ENCODE measurements around the gene EIF2A. TPM values are rescaled to one million over a fixed set of nuclear protein-coding genes. Genes with fewer than 3 reads are reported as not detected.
"Not testable (repeated sequence)": the region's sequence is repeated elsewhere in the genome, so short reads cannot be mapped to it uniquely, and the experiment has no call there.

Gene EIF2A
- 208 and 305 TPM in 2 replicates for total RNA-seq (2014; rRNA removed; shearing (Covaris generic); ENCODE audit: low replicate concordance)

GRCh38 chr3:150546226-150547044 lies at the start of gene EIF2A, which contains the start of gene SERP1:
TSS of gene EIF2A (plus strand) at chr3:150546787. CDS start at chr3:150546803, 16 bp downstream.
TSS of gene SERP1 (minus strand) at chr3:150546496. CDS start at chr3:150546135, 361 bp downstream.
- H3K9me3 ChIP-seq, result no peaks in the 10 kb centered on the region
- peaks cover 73% of the 10 kb centered on the region for H3K36me3 ChIP-seq
- peak within 1 kb of the TSS; percentile 98 for H3K4me3 ChIP-seq
- peak; percentile 99 for DNase-seq
- no peaks in the 10 kb centered on the region for H3K27me3 ChIP-seq

DNA sequence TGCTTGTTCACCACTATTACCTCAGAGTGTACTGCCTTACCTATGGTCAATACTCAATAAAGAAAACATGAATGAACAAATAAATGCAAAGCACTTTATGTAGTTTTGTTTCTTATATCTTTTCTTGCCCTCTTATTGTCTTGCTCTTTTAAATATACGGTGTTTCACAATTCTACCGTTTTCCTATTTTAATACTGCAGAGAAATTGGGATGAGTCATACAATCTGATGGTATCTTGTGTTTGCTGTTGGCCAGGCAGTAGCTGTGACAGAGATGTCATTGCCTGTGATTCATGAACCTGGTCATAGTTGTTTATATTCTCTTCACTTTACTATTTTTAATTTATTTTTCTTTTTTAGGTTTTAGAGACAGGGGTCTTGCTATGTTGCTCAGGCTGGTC lies 48.6 kb upstream of the EIF2A start:
- Histone ChIP-seq H3K9me3 (peaks cover 21% of the 10 kb centered on the region), H3K27me3 (no peaks in the 10 kb centered on the region), H3K4me3 (no peak overlapping the region), H3K36me3 (peaks cover 19% of the 10 kb centered on the region)
- DNase-seq, result peak; percentile 11

- Histone ChIP-seq H3K36me3 (peaks cover 19% of the 10 kb centered on the region), H3K9me3 (peaks cover 21% of the 10 kb centered on the region)
- H3K4me3 ChIP-seq, DNase-seq, H3K27me3 ChIP-seq: not testable (repeated sequence)
Measured at GRCh38 chr3:150500960-150501359, 45.6 kb upstream of the EIF2A start.

- H3K9me3 ChIP-seq, result peaks cover 24% of the 10 kb centered on the region
- peaks cover 16% of the 10 kb centered on the region for H3K36me3 ChIP-seq
- no peaks in the 10 kb centered on the region for H3K27me3 ChIP-seq
- no peak overlapping the region for H3K4me3 ChIP-seq
- DNase-seq, result no peak
Measured at GRCh38 chr3:150503402-150504099, 43.0 kb upstream of the EIF2A start.

DNA sequence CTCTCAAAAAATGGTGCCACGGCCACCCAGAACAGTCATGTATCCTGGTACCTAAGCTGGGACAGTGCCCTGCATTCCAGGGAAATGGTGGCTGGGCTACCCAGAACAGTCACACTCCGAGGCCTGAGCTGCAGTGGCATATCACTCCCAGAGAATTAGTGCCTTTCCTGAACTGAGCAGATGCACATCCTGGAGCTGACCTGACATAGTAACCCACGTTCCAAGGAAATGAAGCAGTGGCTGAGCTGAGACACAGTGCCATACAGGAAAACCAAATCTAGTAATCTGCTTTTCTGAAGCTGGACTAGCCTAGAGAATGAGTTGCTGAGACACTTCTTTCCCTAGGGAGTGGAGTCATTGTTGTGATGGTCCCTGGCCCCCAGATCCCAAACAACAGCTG lies 42.1 kb upstream of the EIF2A start:
- no peak for DNase-seq
- H3K36me3 ChIP-seq, result peaks cover 16% of the 10 kb centered on the region
- H3K27me3 ChIP-seq, result no peaks in the 10 kb centered on the region
- peaks cover 24% of the 10 kb centered on the region for H3K9me3 ChIP-seq
- no peak overlapping the region for H3K4me3 ChIP-seq

DNA sequence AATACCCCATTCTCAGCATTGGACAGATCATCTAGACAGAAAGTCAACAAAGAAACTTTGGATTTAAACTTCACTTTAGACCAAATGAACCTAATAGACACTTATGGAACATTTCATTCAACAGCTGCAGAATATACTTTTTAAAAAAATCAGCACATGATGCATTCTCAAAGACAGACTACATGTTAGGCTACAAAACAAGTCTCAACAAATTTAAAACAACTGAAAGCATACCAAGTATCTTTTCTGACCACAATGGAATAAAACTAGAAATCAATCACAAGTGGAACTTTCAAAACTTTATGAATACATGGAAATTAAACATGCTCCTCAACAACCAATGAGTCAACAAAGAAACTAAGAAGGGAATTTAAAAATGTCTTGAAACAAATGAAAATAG lies 38.2 kb upstream of the EIF2A start:
- Histone ChIP-seq H3K27me3 (no peaks in the 10 kb centered on the region), H3K4me3 (no peak overlapping the region), H3K36me3 (no peaks in the 10 kb centered on the region), H3K9me3 (peaks cover 4% of the 10 kb centered on the region; the same call in 1 of the 2 replicates)
- no peak for DNase-seq

DNA sequence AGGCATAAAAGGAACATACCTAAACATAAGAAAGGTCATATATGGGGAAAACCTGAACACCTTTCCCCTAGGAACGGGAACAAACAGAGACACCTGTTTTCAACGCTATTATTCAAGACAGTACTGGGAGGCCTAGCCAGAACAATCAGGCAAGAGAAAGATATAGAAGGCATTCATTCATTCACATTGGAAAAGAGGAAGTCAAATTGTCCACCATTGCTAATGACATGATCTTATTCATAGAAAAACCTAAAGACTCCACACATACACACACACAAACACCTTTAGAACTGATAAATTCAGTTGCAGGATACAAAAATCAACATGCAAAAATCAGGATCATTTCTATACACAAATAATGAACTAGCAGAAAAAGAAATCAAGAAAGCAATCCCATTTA lies 36.8 kb upstream of the EIF2A start:
- no peak overlapping the region for H3K4me3 ChIP-seq
- peaks cover 4% of the 10 kb centered on the region; the same call in 1 of the 2 replicates for H3K9me3 ChIP-seq
- DNase-seq, result no peak
- H3K36me3 ChIP-seq, result no peaks in the 10 kb centered on the region
- no peaks in the 10 kb centered on the region for H3K27me3 ChIP-seq

- H3K36me3 ChIP-seq, result no peaks in the 10 kb centered on the region
- peaks cover 5% of the 10 kb centered on the region; the same call in 1 of the 2 replicates for H3K9me3 ChIP-seq
- H3K27me3 ChIP-seq, result no peaks in the 10 kb centered on the region
- H3K4me3 ChIP-seq, result no peak overlapping the region
- no peak for DNase-seq
Measured at GRCh38 chr3:150511122-150511821, 35.3 kb upstream of the EIF2A start.

GRCh38 chr3:150515210-150515609 lies 31.4 kb upstream of the EIF2A start:
- no peak overlapping the region for H3K4me3 ChIP-seq
- DNase-seq, result no peak
- H3K9me3 ChIP-seq, result peaks cover 3% of the 10 kb centered on the region; the same call in 1 of the 2 replicates
- no peaks in the 10 kb centered on the region for H3K27me3 ChIP-seq
- no peaks in the 10 kb centered on the region for H3K36me3 ChIP-seq

- Histone ChIP-seq H3K4me3 (no peak overlapping the region), H3K36me3 (no peaks in the 10 kb centered on the region), H3K27me3 (no peaks in the 10 kb centered on the region), H3K9me3 (peaks cover 3% of the 10 kb centered on the region; the same call in 1 of the 2 replicates)
- DNase-seq, result no peak
Measured at GRCh38 chr3:150519026-150519425, 27.6 kb upstream of the EIF2A start.

DNA sequence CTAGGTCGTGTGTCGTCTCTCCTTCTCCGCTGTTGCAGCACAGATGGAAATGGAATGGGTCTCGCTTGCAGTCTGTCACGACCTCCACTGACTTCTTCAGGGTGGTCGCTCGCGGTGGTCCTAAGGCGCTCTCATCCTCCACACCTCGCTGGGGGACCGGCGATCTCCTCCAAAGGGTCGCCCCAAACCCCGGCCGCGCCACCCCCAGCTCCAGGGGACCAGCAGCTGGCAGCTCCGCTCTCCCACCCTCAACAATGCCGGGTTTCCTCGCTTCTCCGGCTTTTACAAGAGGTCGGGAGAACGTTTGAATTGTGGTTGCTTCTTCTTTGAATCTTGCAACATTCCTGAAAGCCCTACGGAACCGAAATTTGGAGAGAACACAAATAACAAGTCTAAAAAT lies 26.2 kb upstream of the EIF2A start:
- Histone ChIP-seq H3K9me3 (0 out of 2 replicates have a peak, but pooled peaks cover 2% of the 10 kb centered on the region), H3K36me3 (no peaks in the 10 kb centered on the region), H3K4me3 (peak overlapping the region; percentile 49), H3K27me3 (no peaks in the 10 kb centered on the region)
- no peak for DNase-seq

DNA sequence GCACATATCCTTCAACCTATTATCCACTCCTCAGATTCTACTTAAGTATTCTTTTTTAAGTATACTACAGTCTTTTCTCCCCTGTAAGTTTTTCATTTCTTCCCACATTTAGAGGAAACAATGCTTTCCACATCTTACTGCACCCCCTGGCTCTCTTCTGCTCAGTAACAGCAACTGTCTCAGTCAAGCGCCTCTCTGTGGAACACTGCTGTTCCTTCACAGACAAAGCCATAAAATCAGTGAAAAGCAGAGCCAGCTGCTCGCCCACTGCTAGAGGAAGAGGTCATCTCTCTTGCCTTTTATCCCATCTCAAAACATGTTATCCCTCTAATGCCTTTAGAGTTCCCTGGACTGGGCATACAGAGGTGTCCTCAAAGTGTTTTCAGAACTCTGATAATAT lies 25.1 kb upstream of the EIF2A start:
- Histone ChIP-seq H3K27me3 (no peaks in the 10 kb centered on the region), H3K9me3 (0 out of 2 replicates have a peak, but pooled peaks cover 2% of the 10 kb centered on the region), H3K36me3 (no peaks in the 10 kb centered on the region), H3K4me3 (peak overlapping the region; percentile 49; the same call in 1 of the 2 replicates)
- peak; percentile 17 for DNase-seq

DNA sequence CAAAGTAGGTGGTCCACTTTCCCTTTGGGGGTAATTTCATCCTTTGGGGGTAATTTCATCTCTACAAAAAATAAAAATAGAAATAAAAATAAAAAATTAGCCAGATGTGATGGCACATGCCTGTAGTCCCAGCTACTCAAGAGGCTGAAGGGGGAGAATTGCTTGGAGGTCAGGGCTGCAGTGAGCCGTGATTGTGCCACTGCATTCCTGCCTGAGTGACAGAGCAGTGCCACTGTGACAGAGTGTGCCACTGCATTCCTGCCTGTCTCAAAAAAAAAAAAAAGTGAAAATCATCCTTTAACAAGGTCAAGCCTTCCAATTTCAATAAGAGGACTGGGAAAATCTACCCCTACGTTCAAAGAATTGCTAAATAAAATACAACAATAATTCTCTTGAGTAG lies 23.0 kb upstream of the EIF2A start:
- Histone ChIP-seq H3K9me3 (no peaks in the 10 kb centered on the region), H3K27me3 (no peaks in the 10 kb centered on the region), H3K36me3 (no peaks in the 10 kb centered on the region), H3K4me3 (no peak overlapping the region)
- no peak for DNase-seq

DNA sequence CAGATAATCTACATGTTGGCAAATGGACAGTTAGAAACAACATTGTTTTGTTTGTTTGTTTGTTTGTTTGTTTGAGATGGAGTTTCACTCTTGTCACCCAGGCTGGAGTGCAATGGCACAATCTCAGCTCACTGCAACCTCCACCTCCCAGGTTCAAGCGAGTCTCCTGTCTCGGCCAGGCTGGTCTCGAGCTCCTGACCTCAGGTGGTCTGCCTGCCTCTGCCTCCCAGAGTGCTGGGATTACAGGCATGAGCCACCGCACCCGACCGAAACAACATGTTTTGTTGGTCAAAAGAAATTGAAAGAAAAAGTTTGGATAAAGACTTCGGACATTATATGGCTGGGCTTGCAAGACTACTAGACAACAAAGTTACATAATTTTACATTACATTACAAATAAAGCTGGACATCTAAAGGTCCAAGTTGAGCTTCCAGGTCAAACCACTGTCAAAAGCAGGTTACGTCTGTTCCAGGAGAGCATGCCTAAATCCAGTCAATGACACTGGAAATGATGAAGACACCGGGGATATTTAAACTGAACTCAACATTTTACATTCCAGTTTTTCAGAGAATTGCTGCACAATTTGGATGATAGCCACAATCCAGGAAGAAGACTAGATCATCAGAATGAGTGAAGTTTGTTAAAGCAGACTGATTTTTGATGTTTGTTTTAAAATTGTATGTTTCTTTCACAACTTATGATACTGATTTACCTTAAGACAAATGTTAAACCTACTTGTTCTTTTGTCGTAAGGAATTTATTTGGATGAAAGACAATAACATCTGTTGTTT lies 18.9 kb upstream of the EIF2A start:
- no peak for DNase-seq
- Histone ChIP-seq H3K4me3 (no peak overlapping the region), H3K36me3 (no peaks in the 10 kb centered on the region), H3K27me3 (no peaks in the 10 kb centered on the region), H3K9me3 (no peaks in the 10 kb centered on the region)

GRCh38 chr3:150528354-150528797 lies 18.2 kb upstream of the EIF2A start:
- H3K27me3 ChIP-seq, result no peaks in the 10 kb centered on the region
- no peak for DNase-seq

GRCh38 chr3:150531775-150532174 lies 14.8 kb upstream of the EIF2A start:
- H3K36me3 ChIP-seq, result no peaks in the 10 kb centered on the region
- DNase-seq, result no peak

More at GRCh38 chr3:150528354-150528797, 18.2 kb upstream of the EIF2A start:
- H3K36me3 ChIP-seq, result no peaks in the 10 kb centered on the region
- no peaks in the 10 kb centered on the region for H3K9me3 ChIP-seq
- H3K4me3 ChIP-seq, result no peak overlapping the region

More at GRCh38 chr3:150531775-150532174, 14.8 kb upstream of the EIF2A start:
- H3K4me3 ChIP-seq, result no peak overlapping the region
- H3K9me3 ChIP-seq, result no peaks in the 10 kb centered on the region
- H3K27me3 ChIP-seq, result no peaks in the 10 kb centered on the region

Measured in MG63 (cell line).